GM18511 (cell line): ENCODE data around the gene PCDHGB2.
"Not testable (repeated sequence)": the region's sequence is repeated elsewhere in the genome, so short reads cannot be mapped to it uniquely, and the experiment has no call there.

Experiments used
- ATAC-seq: cut with Tn5 transposase; IDR thresholded peaks from one replicate; pipeline ENCODE4 v1.9.1; 2021; ENCODE audit warnings: mild to moderate bottlenecking, moderate library complexity; ENCODE audit not compliant: unreplicated experiment

Gene PCDHGB2

DNA sequence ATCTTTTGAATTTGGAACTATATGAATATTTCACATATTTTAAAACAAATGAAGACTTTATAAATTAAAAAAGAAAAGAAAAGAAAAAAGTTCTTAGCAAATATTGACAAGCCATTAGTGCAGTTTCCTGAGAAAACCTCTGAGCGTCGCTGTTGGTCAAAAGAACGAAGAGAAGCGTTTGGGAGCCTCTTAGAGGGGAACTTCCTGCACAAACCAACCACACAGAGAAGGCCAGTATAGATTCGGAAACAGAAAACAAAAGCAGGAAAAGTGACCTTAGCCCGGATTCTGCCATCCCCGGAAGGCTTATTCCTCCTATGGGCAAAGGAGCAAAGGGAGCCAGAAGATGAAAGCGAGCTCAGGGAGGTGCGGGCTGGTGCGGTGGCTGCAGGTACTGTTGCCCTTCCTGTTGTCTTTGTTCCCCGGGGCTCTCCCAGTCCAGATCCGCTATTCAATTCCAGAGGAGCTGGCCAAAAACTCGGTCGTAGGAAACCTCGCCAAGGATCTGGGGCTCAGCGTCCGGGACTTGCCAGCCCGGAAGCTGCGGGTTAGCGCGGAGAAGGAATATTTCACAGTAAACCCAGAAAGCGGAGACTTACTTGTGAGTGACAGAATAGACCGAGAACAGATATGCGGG lies at the start of gene PCDHGB2:
TSS of gene PCDHGB2 (plus strand) at position 205 of the 637 bp plus-strand sequence. CDS start at position 347, 142 bp downstream.
- peak; percentile 91 for ATAC-seq

DNA sequence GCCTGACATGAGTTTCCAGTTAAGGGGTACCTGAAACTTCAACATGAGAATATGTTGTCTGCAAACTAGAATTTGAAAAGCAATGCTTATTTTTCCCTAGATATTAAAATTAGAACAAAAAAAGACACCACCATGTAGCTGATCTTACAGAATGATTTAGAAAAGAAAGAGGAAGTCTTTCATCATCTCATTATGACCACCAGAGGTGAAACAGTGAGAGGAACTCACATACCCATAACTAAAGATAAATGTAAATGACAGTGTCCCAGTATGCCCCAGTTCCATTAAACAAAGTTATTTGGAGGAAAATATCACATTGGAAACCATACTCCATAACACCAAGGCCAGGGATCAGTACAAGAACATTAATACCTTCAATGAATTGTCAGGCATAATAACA lies 46.1 kb upstream of the PCDHGB2 start:
- no peak for ATAC-seq

DNA sequence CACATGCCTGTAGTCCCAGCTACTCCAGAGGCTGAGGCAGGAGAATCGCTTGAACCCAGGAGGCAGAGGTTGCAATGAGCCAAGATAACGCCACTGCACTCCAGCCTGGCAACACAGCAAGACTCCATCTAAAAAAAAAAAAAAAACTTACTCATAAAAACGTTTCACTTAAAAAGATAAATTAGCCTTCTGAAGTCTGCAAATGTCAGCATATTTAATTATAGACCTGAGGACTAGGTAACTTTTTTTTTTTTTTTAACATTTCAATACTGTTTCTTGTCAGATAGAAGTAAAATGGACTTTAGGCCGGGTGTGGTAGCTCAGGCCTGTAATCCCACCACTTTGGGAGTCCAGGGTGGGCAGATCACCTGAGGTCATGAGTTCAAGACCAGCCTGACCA lies 42.8 kb upstream of the PCDHGB2 start:
- not testable (repeated sequence) for ATAC-seq

DNA sequence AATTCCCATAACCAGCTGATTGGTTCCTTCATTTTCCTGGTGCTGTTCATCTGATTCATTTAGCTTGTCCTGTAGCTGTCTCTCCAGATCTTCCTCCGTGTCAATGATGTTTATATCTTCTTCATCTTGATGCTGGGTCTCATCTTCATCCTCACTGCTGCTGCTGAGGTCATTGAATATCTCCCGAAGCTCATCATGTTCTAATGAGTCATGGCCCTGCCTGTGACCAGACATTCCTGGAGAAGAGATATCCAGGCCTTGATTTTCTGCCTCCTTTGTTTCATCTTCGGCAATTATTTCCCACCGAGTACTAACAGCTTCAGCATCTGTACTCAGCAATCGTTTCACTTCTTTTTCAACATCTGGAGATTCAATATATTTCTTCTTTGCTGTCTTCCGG lies 40.6 kb upstream of the PCDHGB2 start:
- no peak for ATAC-seq

DNA sequence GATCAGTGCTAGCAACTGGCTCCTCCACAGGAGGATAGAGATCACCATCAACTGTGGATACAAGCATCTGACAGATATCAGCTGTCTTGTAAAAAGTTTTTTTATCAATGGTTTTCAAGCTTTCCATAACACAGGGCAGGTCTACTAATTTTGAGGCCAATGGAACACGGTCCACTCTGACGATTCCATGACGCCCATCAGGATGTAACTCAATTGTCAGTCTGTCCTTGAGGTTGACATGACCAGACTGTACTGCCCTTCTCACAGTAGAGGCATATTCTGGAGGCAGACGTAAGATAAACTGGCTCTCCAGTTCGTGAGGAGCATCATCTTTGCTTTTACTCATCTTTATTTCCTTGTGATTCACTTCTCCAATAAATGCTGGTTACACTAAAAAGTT lies 40.1 kb upstream of the PCDHGB2 start:
- ATAC-seq, result no peak

DNA sequence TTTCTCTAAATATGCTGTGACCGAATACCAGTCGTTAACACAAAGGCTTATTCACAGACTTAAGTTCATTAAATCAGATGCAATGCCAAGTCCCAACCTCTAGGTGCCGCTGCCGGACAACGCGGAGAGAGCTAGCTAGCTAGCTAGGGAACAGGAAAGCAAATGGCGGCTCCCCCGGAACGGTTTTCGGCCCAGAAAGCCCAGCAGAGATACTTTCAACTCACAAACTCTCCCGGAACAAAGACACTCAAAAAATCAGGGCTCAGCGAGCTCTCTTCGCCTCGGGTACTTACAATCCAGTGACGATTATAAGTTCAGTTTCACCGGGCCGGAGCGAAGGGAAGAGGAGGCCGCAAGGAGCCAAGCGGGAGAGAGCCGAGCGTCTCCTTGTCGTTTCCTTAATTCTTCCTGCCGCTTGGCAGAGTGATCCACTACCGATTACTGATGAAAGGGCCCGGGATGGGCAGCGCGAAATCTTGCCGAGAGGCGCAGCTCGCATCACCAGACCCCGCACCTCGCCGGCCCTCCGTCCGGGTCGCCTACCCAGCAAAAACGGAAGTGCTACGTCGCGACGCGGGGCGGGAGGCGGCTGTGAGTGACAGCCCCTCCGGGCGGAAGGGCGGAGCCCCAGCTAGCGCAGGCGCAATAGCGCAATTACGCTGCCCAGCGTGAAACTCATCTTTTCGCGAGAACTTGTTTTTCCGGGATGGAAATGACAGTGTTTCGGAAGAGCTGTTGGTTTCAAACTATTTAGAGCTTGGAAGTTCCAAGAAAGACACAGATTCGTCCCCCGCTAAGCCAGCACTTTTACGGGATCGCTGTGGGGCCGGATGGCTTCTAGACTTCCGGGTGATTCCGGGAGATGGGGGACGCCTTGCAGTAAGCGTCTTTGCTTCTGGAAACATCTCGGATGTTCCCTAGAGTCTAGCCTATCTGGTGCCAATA lies 39.3 kb upstream of the PCDHGB2 start, which contains the start of gene TAF7:
TSS of gene TAF7 (minus strand) at position 560 of the 945 bp plus-strand sequence. CDS start 740 bp downstream, outside the sequence.
- peak; percentile 96 for ATAC-seq

DNA sequence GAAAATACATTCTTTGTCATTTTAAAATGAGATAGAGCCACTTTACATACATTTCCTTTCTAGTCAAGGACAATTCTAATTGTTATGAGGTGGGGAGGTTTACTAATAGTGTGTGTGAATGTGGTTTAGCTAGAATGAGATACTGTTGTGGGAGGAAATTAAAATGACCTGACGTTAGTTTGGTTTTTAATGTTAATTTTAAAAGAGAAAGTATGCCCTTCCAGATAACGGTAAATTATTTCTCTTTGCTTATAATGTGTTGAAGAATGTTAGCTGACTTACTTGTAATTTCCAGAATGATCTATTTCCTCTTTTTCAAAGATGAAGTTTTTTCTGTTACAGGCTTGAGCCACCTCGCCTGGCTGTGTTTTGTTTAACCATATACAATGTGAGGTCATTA lies 37.5 kb upstream of the PCDHGB2 start:
- ATAC-seq, result no peak

DNA sequence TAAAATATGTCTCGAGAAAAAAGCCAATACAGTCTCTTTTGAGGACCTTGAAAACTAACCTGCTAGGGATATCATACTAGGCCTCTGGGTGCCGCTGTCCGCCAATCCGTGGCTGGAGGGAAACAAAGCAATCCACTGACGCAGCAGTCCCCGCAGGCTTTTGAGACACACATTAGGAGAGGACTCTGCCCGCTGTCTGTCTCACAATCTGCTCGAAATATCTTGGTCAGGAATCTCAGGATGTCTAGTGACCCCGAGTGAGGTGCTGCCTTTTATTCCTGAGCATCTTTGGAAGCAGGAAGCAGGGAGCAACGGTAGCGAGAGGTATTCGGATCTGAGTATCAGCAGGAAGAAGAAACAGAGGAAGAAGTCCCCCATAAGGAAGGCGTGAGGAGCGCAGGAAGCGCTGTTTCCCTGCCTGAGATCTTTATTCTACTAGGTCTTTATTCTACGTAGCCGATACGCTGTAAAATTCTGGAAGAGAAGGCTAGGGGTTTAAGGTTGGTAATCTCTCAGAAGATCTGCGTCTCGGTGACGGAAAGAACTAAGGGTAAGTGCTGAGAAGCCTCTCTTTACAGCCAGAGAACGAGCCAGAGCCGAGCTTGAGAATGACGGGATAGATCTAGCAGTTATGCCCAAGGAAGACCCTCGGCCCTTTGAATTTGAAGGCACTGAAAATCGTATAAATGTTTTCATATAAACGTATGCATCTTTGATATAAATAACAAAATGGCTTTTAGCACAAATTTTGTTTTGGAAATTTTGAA lies 33.5 kb upstream of the PCDHGB2 start:
- ATAC-seq, result peak; percentile 67

DNA sequence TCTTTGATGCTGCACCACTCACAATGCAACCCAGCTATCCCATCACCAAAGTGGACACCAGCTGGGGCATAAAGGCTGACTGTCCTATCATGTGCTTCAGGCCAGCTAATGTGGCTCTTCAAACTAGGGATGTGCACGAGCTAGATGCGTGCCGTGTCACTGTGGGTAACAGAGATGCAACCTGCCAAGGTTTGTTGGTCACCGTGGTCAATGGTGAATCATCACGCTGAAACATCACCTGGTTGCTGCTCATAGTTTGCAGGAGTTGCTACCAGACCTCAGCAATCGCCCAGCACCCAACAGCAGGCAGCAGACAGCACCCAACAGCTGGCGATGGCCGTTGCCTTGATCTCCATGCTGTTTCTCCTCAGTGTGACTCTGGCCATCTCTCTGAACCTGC lies 31.6 kb upstream of the PCDHGB2 start:
- no peak for ATAC-seq

DNA sequence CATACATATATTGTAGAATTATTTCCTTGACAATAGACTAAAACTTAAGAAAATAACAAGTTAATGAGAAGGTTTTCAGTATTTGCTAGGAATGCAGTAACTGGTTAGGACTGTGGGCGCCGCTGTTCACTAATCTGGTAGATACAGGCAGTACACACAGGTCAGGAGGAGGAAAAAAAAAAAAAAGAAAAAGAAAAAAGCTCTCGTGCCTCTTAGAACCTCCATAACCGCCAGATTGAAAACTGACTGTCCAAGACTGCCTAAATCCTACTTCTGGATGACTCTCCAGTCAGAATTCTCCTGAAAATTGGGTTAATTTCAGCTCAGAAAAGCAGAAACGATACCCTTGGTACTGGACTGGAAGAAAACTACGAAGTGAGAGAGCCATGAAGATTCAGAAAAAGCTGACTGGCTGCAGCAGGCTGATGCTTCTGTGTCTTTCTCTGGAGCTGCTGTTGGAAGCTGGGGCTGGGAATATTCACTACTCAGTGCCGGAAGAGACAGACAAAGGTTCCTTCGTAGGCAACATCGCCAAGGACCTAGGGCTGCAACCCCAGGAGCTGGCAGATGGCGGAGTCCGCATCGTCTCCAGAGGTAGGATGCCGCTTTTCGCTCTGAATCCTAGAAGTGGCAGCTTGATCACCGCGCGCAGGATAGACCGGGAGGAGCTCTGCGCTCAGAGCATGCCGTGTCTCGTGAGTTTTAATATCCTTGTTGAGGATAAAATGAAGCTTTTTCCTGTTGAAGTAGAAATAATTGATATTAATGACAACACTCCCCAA lies 29.3 kb upstream of the PCDHGB2 start, which contains the start of gene PCDHGA1:
TSS of gene PCDHGA1 (plus strand) at position 216 of the 782 bp plus-strand sequence.
- no peak for ATAC-seq

DNA sequence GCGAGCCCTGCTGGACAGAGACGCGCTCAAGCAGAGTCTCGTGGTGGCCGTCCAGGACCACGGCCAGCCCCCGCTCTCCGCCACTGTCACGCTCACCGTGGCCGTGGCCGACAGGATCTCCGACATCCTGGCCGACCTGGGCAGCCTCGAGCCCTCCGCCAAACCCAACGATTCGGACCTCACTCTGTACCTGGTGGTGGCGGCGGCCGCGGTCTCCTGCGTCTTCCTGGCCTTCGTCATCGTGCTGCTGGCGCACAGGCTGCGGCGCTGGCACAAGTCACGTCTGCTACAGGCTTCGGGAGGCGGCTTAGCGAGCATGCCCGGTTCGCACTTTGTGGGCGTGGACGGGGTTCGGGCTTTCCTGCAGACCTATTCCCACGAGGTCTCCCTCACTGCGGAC lies 27.2 kb upstream of the PCDHGB2 start:
- not testable (repeated sequence) for ATAC-seq

DNA sequence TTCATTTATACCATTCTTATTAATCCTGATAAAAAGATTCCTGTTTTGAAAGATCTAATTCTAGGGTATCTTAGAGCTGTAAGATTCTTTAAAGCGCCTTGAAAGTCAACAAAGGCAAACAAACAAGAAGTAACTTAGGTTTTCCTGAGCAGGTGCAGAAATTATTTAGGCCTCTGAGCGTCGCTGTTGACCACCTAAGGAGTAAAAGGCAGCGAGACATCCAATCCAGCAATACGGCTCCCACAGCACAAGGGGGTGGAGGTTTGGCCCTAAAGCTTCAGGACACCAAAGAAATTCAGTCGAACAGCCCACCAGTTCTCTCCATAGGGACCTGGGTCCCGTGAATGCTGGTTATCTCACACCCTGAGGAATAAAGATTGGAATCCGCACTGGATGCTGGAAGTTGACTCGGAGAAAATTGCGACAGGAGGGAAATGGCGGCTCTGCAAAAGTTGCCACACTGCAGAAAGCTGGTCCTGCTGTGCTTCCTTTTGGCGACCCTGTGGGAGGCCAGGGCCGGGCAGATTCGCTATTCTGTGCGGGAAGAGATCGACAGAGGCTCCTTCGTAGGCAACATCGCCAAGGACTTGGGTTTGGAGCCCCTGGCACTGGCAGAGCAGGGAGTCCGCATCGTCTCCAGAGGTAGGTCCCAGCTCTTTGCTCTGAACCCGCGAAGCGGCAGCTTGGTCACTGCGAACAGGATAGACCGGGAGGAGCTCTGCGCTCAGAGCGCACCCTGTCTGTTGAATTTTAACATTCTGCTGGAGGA lies 21.1 kb upstream of the PCDHGB2 start, which contains the start of gene PCDHGA2:
TSS of gene PCDHGA2 (plus strand) at position 223 of the 769 bp plus-strand sequence.
- ATAC-seq, result no peak

DNA sequence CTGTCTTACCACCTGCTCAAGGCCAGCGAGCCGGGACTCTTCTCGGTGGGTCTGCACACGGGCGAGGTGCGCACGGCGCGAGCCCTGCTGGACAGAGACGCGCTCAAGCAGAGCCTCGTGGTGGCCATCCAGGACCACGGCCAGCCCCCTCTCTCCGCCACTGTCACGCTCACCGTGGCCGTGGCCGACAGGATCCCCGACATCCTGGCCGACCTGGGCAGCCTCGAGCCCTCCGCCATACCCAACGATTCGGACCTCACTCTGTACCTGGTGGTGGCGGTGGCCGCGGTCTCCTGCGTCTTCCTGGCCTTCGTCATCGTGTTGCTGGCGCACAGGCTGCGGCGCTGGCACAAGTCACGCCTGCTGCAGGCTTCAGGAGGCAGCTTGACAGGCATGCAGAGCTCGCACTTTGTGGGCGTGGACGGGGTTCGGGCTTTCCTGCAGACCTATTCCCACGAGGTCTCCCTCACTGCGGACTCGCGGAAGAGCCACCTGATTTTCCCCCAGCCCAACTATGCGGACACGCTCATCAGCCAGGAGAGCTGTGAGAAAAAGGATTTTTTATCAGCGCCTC lies 18.9 kb upstream of the PCDHGB2 start:
- not testable (repeated sequence) for ATAC-seq

DNA sequence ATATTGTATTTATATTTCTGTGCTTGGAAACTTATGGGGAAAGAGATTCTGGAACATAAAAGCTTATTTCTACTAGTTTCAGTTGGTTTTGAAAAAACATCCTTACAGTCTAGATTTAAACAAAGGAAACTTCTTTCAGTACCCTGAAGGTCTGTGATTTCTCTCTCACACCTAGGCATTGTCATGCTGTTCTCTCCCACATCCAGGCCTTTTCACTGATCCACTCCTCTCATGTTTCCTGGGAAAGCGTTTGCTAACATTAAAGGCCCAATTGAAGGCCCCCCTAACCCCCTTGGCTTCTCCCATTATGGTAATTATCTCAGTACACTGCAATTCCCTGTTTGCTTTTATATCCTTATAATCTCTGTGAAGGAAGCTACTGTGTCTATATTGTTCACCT lies 17.0 kb upstream of the PCDHGB2 start:
- no peak for ATAC-seq

DNA sequence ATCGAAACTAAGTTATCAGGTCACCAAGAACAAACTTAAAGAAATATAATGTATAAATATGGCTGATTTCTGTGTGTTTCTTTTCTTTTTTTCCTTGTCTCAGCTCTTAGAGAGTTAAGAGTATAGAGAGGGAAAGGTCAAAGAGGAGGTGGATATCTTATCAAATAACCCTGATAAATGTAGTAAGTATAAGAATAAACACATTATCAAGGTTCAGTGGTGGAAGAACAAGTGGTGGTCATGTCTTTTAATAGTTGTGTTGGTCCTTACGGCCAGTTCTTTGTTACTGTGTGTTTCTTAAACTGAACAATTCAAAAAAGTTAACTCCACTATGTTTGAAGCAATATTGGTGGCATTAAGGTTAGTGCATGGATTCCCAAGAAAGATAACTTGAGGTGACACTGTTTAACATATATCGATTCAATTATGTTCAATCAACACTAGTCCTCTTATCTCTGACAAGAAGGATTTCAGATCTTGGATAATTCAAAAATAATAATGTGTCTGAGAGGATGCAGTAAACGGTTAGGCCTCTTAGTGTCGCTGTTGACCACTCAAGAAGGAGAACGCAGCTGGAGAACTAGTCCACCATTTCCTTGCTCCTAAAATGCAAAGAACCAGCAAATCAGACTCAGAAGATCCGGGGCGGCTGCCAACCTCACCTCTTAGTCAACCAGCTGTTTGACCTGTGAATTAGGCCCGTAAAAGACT lies 16.4 kb upstream of the PCDHGB2 start, which contains the start of gene PCDHGA3:
TSS of gene PCDHGA3 (plus strand) at position 588 of the 711 bp plus-strand sequence. CDS start 205 bp downstream, outside the sequence.
- ATAC-seq, result no peak

DNA sequence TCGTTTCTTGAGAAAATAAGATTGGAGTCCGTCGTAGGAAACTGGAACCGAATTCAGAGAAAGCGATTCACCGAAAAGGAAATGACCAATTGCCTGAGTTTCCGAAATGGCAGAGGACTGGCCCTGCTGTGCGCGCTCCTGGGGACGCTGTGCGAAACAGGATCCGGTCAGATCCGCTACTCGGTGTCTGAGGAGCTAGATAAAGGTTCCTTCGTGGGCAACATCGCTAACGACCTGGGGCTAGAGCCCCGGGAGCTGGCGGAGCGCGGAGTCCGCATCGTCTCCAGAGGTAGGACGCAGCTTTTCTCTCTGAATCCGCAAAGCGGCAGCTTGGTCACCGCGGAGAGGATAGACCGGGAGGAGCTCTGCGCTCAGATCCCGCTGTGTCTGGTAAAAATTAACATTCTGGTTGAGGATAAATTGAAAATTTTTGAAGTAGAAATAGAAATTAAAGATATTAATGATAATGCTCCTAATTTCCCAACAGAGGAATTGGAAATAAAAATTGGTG lies 15.8 kb upstream of the PCDHGB2 start:
- ATAC-seq, result no peak

DNA sequence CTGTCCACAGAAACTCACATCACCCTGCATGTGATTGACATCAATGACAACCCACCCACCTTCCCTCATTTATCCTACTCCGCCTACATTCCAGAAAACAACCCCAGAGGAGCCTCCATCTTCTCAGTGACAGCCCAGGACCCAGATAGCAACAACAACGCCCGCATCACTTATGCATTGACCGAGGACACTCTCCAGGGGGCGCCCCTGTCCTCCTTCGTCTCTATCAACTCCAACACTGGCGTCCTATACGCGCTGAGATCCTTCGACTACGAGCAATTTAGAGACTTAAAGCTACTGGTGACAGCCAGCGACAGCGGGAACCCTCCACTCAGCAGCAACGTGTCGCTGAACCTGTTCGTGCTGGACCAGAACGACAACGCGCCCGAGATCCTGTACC lies 14.5 kb upstream of the PCDHGB2 start:
- ATAC-seq, result no peak

DNA sequence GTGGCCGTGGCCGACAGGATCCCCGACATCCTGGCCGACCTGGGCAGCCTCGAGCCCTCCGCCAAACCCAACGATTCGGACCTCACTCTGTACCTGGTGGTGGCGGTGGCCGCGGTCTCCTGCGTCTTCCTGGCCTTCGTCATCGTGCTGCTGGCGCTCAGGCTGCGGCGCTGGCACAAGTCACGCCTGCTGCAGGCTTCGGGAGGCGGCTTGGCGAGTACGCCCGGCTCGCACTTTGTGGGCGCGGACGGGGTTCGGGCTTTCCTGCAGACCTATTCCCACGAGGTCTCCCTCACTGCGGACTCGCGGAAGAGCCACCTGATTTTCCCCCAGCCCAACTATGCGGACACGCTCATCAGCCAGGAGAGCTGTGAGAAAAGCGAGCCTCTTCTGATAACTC lies 13.8 kb upstream of the PCDHGB2 start:
- ATAC-seq, result not testable (repeated sequence)
